ENCODE results near the gene TIAM2.

GRCh38 chr6:154977588-154977987 lies 17.5 kb upstream of the TIAM2 start:
- TF ChIP-seq CTCF (IDR thresholded peaks at IDR 0.05): no peak
- TF ChIP-seq POLR2A (IDR thresholded peaks at IDR 0.05): no peak

All from adrenal gland (tissue), 5 donors.